ENCODE measurements around the gene BRIP1. TPM values are rescaled to one million over a fixed set of nuclear protein-coding genes. Genes with fewer than 3 reads are reported as not detected.

Gene BRIP1
- total RNA-seq: 1.5 and 3.6 TPM in 2 replicates

DNA sequence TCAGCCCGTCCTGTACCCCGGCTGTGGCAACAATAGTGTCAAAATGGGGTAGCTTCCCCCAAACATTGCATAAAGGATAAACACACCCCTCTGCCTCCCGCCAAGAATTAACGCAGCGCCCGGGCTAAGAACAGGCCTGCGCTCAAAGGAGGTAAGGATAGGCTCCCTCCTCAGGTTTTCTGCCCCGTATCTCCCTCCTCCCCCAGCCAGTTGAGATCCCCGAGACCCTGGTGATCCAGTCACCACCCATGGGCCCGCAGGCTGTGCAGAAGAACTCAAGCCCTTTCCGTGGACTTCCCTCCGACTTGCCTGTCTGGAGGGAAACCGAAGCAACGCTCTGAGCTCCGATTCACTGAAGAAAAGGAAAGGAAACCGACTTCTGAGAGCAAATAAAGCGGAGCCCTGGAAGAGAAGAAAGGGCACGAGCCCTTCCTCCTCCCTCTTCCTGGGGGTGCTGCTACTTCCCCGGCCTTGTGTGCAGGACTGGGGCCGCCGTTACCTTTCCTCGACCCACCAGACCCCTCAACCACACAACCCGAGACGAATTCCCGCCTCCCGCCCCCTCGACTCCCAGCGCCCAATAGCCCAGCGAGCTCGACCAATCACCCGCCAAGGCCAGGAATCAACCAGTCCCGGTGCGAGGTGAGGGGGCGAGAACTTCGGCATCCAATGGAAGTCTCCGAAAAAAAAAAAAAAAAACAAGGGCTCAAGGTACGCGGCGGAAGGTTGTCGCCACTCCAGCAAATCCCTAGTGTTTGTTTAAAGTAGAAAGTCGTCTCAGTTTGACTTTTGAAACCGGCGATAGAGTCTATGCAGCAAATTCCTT is at the start of gene BRIP1:
Gene BRIP1, minus strand, starts transcription at position 554 of the 826 bp plus-strand sequence. CDS start 1,989 bp downstream, outside the sequence.

Other genes with a start within 250 kb of the BRIP1 start
- 12.8 and 20.5 TPM in 2 replicates for gene INTS2, start 64.5 kb upstream of the BRIP1 start, total RNA-seq
- 27.1 and 34.0 TPM in 2 replicates for gene MED13, start 201.8 kb upstream of the BRIP1 start, total RNA-seq